CD4-positive, alpha-beta T cell treated with Interferon gamma for 1 hour (primary cell): ENCODE results near the gene DPY19L1.
"Not testable (repeated sequence)": the region's sequence is repeated elsewhere in the genome, so short reads cannot be mapped to it uniquely, and the experiment has no call there.

Experiments
- DNase-seq: peaks from one replicate; pipeline ENCODE4 v3.0.0-alpha.2; 2020

Gene DPY19L1

GRCh38 chr7:35037211-35037525 lies at the start of gene DPY19L1:
Gene DPY19L1 (minus strand): TSS chr7:35037485. CDS start chr7:35037394, 91 bp downstream.
- no peak for DNase-seq

GRCh38 chr7:35079517-35079916 lies 42.2 kb upstream of the DPY19L1 start:
- not testable (repeated sequence) for DNase-seq

DNA sequence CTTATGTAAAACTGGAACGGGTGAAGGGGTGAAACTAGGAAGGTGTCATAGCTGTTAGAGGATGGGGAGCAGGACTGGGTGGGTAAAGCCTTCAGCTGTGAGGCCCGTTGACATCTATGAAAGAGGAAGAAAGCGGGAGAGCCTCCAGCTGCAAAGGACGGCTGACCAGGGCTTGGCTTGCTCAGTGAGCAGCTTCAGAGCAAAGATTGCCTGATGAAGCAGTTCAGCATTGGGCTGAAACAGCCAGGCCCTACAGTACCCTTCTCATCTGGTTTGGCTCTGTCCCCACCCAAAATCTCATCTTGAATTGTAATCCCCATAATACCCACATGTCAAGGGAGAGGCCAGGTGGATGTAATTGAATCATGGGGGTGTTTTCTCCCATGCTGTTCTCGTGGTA lies 36.7 kb upstream of the DPY19L1 start:
- not testable (repeated sequence) for DNase-seq

GRCh38 chr7:35072950-35073827 lies 35.9 kb upstream of the DPY19L1 start:
- DNase-seq, result not testable (repeated sequence)

- DNase-seq, result not testable (repeated sequence)
These were observed 31.8 kb upstream of the DPY19L1 start for GRCh38 chr7:35069084-35069483.

DNA sequence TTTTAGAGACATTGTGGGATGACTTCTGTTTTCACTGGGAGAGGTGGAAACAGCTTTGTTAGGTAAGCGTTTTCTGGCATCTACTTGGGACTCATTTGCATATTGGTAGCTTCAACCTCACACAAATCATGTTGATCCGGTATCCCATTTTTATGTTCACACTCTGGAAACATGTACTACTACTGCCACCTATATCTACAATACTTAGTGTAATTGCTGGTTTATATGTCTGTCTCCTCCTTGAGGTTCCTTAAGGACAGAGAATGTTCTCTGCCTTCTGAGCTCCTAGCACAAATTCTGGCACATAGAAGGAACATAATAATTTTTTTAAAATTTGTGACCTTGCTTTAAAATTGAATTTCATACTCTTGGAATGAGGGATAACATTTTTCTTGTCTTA lies 28.1 kb upstream of the DPY19L1 start:
- not testable (repeated sequence) for DNase-seq

DNA sequence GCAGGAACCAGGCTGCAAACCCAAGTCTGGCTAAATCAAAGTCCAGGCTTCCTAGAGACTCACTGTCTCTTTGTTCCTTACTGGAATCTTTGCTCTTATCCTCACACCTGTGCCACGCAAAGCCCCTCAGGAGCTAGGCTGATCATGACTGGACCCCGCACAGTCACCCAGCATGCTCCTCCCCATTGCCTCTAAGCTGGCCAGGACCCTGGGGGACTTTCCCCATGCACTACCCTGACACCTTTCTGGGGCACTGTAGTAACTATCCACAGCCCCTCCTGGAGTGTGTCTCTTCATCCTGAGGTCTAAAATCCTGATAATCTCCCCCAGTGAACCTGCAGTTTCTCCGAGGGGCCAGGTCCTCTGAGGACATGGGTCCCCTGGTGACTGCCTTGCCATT lies 21.3 kb upstream of the DPY19L1 start:
- DNase-seq, result not testable (repeated sequence)

GRCh38 chr7:35057505-35058451 lies 20.5 kb upstream of the DPY19L1 start:
- DNase-seq, result not testable (repeated sequence)

DNA sequence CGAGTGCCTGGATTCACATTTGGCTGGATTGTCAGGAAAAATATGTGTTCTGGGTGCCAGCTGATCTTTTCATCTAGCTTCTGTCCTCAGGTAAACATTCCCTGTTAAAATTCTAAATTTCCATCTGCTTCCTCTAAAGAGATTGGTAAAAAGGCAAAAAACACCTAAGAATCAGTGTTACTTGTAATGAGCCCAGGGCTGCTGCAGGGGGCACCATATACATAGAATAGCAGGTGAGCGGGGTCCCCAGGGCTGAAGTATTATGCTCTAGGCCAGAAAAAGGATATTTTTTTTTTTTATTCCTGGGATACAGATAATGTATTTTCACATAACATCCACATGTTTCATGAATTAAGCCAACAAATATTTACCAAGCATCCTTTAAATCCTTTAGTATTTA lies 18.4 kb upstream of the DPY19L1 start:
- DNase-seq, result not testable (repeated sequence)

GRCh38 chr7:35053488-35054175 lies 16.3 kb upstream of the DPY19L1 start:
- not testable (repeated sequence) for DNase-seq

DNA sequence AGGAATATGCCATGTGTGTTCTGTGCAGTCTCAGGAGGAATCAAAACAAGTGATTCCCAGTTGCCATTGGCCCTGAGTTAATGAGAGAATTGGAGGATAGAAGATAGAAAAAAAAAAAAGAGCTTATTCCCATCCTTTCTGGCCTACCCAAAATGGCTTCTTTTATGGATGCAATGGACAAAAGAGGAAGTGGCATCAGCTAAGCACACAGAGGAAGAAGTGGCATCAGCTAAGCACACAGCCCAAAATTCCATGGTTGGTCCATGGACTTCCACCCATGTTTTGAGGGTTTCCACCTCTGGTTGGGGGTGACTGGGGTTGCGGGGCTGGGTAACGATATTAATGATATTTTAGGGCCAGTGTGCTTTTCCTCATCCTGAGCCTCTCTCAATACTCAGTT lies 11.1 kb upstream of the DPY19L1 start:
- not testable (repeated sequence) for DNase-seq

DNA sequence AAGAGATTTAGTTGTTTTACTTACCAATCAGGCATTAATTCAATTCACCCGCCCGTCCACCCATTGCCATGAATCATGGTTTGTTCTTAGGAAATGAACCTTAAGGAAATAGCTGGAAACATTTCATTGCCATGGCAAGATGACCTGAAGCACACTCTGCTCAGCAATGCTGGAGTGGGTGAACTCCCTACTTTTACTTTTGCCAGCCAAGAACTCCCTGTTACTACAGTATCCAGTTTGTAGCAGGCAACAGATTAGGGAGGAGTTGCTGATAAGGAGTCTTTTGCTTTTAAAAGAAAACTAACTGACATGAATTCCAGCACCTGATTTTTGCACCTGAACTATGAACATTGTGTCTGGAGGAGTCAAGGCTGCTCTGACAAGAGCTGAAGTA lies 10.6 kb upstream of the DPY19L1 start:
- not testable (repeated sequence) for DNase-seq

DNA sequence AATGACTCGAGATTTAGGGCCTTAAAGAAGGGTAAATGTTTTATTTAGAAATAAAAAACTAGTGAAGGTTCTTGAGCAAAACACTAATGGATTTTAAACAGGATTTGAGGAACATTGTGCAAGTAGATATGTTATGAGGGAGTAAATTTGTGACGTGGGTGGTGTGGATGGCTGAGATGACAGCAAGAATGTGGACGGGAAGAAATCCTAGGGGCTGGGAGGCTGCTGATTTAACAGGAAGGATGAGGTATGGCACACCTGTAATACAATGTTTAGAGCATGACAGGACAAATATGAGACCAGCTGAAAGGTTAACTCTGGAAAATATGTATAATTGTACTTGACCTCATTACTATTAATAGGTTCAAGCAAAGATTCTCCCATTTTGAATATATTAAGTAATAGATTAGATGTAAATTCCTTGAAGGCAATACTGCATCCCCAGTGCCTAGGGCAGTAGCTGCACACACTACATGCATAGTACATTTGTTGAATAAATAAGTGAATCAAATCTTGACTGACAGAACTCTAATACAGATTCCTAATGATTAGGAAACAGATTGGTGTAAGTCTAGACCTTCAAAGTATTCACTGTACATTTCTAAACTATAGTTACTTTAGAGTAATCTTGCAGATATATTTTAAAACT lies 10.1 kb upstream of the DPY19L1 start:
- not testable (repeated sequence) for DNase-seq

- not testable (repeated sequence) for DNase-seq
These were observed 6.0 kb upstream of the DPY19L1 start for GRCh38 chr7:35043301-35043700.

GRCh38 chr7:35040906-35041305 lies 3.6 kb upstream of the DPY19L1 start:
- DNase-seq, result no peak

DNA sequence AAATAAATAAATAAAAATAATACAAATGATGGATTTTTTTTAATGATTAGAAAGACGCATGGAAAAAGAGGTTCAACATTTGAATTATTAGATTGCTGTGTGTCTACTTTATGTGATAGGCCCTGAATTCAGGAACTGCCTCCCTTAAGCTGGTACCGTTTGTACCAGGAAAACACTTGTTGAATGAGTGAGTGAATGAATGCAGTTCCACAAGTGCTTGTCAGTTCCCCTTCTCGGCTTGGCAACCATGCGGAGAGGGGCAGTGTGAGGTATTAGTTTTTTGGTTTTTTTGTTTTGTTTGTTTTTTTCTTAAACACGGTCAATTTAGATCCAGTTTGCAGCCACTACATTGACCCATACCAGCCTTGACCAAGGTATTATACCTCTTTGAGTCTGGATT lies 2.1 kb upstream of the DPY19L1 start:
- no peak for DNase-seq

- DNase-seq, result no peak
These were observed 1.1 kb upstream of the DPY19L1 start for GRCh38 chr7:35038354-35038753.

DNA sequence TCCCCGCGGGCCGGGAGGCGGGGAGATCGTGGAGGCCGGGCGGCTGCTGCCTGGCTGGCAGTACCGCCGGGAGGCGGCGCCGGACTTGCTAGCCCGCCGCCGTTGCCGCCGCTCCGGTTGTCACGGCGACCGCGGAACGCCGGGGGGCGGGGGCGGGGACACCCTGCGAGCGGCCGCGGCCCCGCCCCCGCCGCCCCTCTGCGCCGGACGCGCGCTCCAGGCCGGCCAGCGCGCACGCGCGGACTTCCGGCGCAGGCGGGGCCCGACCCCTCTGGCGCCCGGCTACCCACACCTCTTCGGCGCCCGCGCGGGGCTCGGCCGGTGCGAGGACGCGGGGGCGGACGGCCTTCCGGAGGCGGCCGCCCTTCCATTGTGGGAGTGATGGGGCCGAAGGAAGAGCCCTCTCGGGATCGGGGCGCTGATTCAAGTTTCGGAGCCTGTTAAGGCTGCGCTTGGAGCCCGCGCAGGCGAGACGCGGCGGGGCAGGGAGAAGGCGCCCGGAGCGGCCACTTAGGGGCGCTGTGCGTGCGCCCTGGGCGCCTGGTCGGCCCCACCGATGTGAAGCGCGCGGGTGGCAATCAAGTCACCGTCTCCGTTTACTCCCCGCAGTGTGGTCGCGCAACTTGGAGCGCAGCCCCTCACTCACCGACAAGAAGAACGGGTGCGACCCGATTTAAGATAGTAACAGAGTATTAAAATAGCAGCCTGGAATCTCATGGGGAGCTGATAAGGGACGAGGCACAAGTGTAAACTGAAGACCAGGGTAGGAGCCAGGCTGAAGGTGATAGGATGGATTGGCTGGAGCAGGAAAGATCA lies 449 bp upstream of the DPY19L1 start:
- DNase-seq, result peak; percentile 92

DNA sequence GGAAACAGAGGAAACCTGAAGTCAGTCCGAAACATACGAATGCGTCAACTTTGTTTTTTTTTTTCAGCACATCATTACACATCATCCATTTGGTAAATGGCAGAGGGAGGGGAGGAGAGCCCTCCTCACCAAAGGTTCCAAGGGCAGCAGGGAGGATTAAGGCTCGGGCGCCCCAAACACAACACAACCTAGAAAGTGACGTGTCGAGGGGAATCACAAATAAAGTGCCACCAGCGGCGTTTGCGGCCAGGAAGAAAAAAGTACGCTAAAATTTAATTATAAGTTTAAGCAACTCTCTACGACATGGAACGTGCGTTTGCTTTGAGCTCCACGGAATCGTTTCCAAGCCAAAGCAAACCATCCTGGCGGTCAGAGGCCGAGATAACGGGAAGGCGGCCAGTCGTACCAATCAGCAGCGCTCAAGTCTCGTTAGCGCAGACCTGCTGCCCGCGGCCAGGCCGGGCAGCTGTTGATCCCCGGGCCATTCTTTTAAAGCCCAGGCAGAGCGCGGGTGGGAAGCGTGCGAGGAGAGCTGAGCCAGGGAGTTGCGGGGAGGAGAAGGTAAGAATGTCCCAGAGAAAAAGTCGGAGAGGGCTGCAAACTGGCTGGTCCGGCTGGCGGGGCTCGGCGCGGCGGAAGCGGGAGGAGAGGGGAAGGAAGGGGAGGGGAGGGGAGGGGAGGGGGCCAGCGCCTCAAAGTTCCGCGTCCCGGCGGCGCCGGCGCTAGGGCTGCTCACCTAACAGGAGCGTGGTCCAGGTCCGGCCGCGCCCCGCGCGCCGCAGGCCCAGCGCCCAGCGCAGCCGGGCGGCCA lies 719 bp downstream of the DPY19L1 start:
- DNase-seq, result peak; percentile 24

- peak; percentile 3 for DNase-seq
These were observed 1.7 kb downstream of the DPY19L1 start for GRCh38 chr7:35035511-35035961.

- no peak for DNase-seq
These were observed 5.1 kb downstream of the DPY19L1 start for GRCh38 chr7:35032166-35032565.
